Karpas-422 (cell line): ENCODE data around the gene HS3ST5. TPM values are rescaled to one million over a fixed set of nuclear protein-coding genes. Genes with fewer than 3 reads are reported as not detected.

Source experiments
- DNase-seq: peaks from one replicate; pipeline ENCODE4 v3.0.0-alpha.2; 2015
- H2AFZ ChIP-seq: fragments of 200-600 bp; sonication (generic); 2 replicates; pipeline ENCODE4 v1.6.1; 2014; ENCODE audit warnings: antibody characterized with exemption, low read length, mixed read lengths
- H3K27ac ChIP-seq: fragments of 200-600 bp; sonication (generic); 2 replicates; pipeline ENCODE4 v1.5.1; 2014; ENCODE audit warnings: mild to moderate bottlenecking, low read length, moderate library complexity
- H3K27me3 ChIP-seq: fragments of 200-600 bp; sonication (generic); 2 replicates; pipeline ENCODE4 v1.6.1; 2014; ENCODE audit warnings: low read length, mixed read lengths
- H3K36me3 ChIP-seq: fragments of 200-600 bp; sonication (generic); 2 replicates; pipeline ENCODE4 v1.6.1; 2014; ENCODE audit warnings: low read length, mixed read lengths; ENCODE audit not compliant: insufficient read depth
- H3K4me1 ChIP-seq: fragments of 200-600 bp; sonication (generic); 2 replicates; pipeline ENCODE4 v1.6.1; 2014; ENCODE audit warnings: mild to moderate bottlenecking, low read length, mixed read lengths
- H3K4me2 ChIP-seq: fragments of 200-600 bp; sonication (generic); 2 replicates; pipeline ENCODE4 v1.6.1; 2014; ENCODE audit warnings: low read length, low read depth, mild to moderate bottlenecking; ENCODE audit not compliant: poor library complexity, severe bottlenecking
- H3K4me3 ChIP-seq: fragments of 200-600 bp; sonication (generic); 2 replicates; pipeline ENCODE4 v1.5.1; 2014; ENCODE audit warnings: mild to moderate bottlenecking, antibody characterized with exemption, low read length, mixed read lengths
- H3K79me2 ChIP-seq: fragments of 200-600 bp; sonication (generic); 2 replicates; pipeline ENCODE4 v1.6.1; 2014; ENCODE audit warnings: mild to moderate bottlenecking, low read length, mixed read lengths
- H3K9ac ChIP-seq: fragments of 200-600 bp; sonication (generic); 2 replicates; pipeline ENCODE4 v1.6.0; 2014; ENCODE audit warnings: low read length
- H3K9me2 ChIP-seq: fragments of 200-600 bp; sonication (generic), shearing (Covaris generic); replicated peaks from 2 replicates; pipeline ENCODE4 v1.6.0; 2014; ENCODE audit warnings: mild to moderate bottlenecking, low read length, moderate library complexity; ENCODE audit not compliant: insufficient read depth
- H3K9me3 ChIP-seq: fragments of 300-700, 200-600 bp; sonication (generic); 2 replicates; pipeline ENCODE4 v1.6.1; 2014; ENCODE audit warnings: low read length, mixed read lengths
- H4K20me1 ChIP-seq: fragments of 200-600 bp; sonication (generic); 2 replicates; pipeline ENCODE4 v1.6.1; 2014; ENCODE audit warnings: mild to moderate bottlenecking, antibody characterized with exemption, low read length, low read depth; ENCODE audit not compliant: insufficient read depth
- total RNA-seq: library from RNA; depleted of rRNA; stranded (reverse); fragments of >200 nt; shearing (Covaris generic); gene quantifications from 2 replicates; pipeline ENCODE4 v1.2.3, GENCODE V29; 2014; ENCODE audit warnings: low replicate concordance

HS3ST5 gene
- total RNA-seq, 1 experiment from 2014 or later: not detected

GRCh38 chr6:114062199-114062598, 280.6 kb downstream of the HS3ST5 start:
- H3K4me1 ChIP-seq: no peaks in the 10 kb centered on the region
- H3K4me3 ChIP-seq: no peak overlapping the region
- no peak overlapping the region for H3K9ac ChIP-seq
- no peaks in the 10 kb centered on the region for H3K36me3 ChIP-seq
- H3K9me3 ChIP-seq: no peaks in the 10 kb centered on the region
- no peak overlapping the region for H3K4me2 ChIP-seq
- no peaks in the 10 kb centered on the region for H4K20me1 ChIP-seq
- no peaks in the 10 kb centered on the region for H3K9me2 ChIP-seq
- H3K27ac ChIP-seq: no peak overlapping the region
- no peak for DNase-seq
- H3K27me3 ChIP-seq: no peaks in the 10 kb centered on the region
- no peaks in the 10 kb centered on the region for H3K79me2 ChIP-seq
- H2AFZ ChIP-seq: no peak overlapping the region

DNA sequence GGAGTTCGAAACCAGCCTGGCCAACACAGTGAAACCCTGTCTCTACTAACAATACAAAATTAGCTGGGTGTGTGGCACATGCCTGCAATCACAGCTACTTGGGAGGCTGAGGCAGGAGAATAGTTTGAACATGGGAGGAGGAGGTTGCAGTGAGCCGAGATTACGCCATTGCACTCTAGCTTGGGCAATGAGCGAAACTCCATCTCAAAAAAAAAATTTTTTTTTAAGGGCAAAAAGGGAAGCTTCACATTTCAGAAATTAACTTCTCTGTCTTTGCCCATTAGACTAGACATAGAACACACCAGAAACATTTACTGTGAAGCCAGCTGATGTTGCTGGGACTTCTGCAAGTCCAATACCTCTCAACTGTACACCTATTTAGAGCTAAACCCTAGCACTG, 281.1 kb downstream of the HS3ST5 start:
- Histone ChIP-seq H2AFZ (no peak overlapping the region), H3K4me1 (no peaks in the 10 kb centered on the region), H3K4me2 (no peak overlapping the region), H3K79me2 (no peaks in the 10 kb centered on the region), H4K20me1 (no peaks in the 10 kb centered on the region), H3K4me3 (no peak overlapping the region), H3K36me3 (no peaks in the 10 kb centered on the region), H3K27me3 (no peaks in the 10 kb centered on the region), H3K9ac (no peak overlapping the region), H3K9me3 (no peaks in the 10 kb centered on the region), H3K9me2 (no peaks in the 10 kb centered on the region), H3K27ac (no peak overlapping the region)
- no peak for DNase-seq

GRCh38 chr6:114061116-114061515, 281.7 kb downstream of the HS3ST5 start:
- Histone ChIP-seq H3K9me3 (no peaks in the 10 kb centered on the region), H3K27me3 (no peaks in the 10 kb centered on the region), H2AFZ (no peak overlapping the region), H3K4me3 (no peak overlapping the region), H3K79me2 (no peaks in the 10 kb centered on the region), H3K9me2 (no peaks in the 10 kb centered on the region), H3K27ac (no peak overlapping the region), H3K4me2 (no peak overlapping the region), H3K4me1 (no peaks in the 10 kb centered on the region), H4K20me1 (no peaks in the 10 kb centered on the region), H3K36me3 (no peaks in the 10 kb centered on the region), H3K9ac (no peak overlapping the region)
- DNase-seq: no peak

DNA sequence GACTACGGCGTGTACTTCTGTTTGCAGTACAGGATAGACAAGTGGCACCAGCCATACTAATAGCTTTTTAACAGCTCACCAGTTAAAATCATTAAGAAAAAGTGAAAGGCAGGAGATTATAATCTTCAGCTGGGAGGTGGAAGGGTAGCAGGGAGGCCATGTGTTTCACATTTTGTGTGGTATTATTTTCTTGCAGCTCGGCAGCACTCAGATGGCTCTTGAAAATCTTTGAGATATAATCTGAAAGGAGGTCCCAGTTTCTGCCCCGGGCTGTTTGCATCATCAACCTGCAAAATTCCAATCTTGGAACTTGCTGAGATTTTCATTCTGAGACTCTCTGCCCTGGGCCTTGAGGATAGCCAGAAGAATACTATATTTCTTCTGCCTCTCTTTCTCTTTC, 284.4 kb downstream of the HS3ST5 start:
- Histone ChIP-seq H3K9me2 (no peaks in the 10 kb centered on the region), H3K4me3 (no peak overlapping the region), H3K4me2 (no peak overlapping the region), H3K4me1 (no peaks in the 10 kb centered on the region), H4K20me1 (no peaks in the 10 kb centered on the region), H3K9ac (no peak overlapping the region), H3K27ac (no peak overlapping the region), H3K79me2 (no peaks in the 10 kb centered on the region), H2AFZ (no peak overlapping the region), H3K27me3 (no peaks in the 10 kb centered on the region), H3K9me3 (no peaks in the 10 kb centered on the region), H3K36me3 (no peaks in the 10 kb centered on the region)
- DNase-seq: no peak

GRCh38 chr6:114055763-114056162, 287.1 kb downstream of the HS3ST5 start:
- no peak for DNase-seq
- Histone ChIP-seq H3K36me3 (no peaks in the 10 kb centered on the region), H3K27ac (no peak overlapping the region), H2AFZ (no peak overlapping the region), H3K27me3 (no peaks in the 10 kb centered on the region), H3K4me2 (no peak overlapping the region), H3K9ac (no peak overlapping the region), H3K4me3 (no peak overlapping the region), H3K4me1 (no peaks in the 10 kb centered on the region), H4K20me1 (no peaks in the 10 kb centered on the region), H3K9me3 (no peaks in the 10 kb centered on the region), H3K9me2 (no peaks in the 10 kb centered on the region), H3K79me2 (no peaks in the 10 kb centered on the region)

GRCh38 chr6:114055349-114055748, 287.5 kb downstream of the HS3ST5 start:
- 0 out of 2 replicates have a peak, but pooled peaks cover under 1% of the 10 kb centered on the region for H3K27me3 ChIP-seq
- H3K27ac ChIP-seq: no peak overlapping the region
- no peaks in the 10 kb centered on the region for H4K20me1 ChIP-seq
- no peaks in the 10 kb centered on the region for H3K4me1 ChIP-seq
- no peaks in the 10 kb centered on the region for H3K9me3 ChIP-seq
- H3K4me2 ChIP-seq: no peak overlapping the region
- H3K9ac ChIP-seq: no peak overlapping the region
- no peaks in the 10 kb centered on the region for H3K79me2 ChIP-seq
- H3K4me3 ChIP-seq: no peak overlapping the region
- DNase-seq: no peak
- no peaks in the 10 kb centered on the region for H3K9me2 ChIP-seq
- no peaks in the 10 kb centered on the region for H3K36me3 ChIP-seq
- no peak overlapping the region for H2AFZ ChIP-seq

- Histone ChIP-seq H3K4me2 (no peak overlapping the region), H3K9me3 (no peaks in the 10 kb centered on the region), H3K9me2 (no peaks in the 10 kb centered on the region), H3K9ac (no peak overlapping the region), H2AFZ (no peak overlapping the region), H3K36me3 (no peaks in the 10 kb centered on the region), H3K27ac (no peak overlapping the region), H3K4me1 (no peaks in the 10 kb centered on the region), H3K79me2 (no peaks in the 10 kb centered on the region), H4K20me1 (no peaks in the 10 kb centered on the region), H3K4me3 (no peak overlapping the region), H3K27me3 (0 out of 2 replicates have a peak, but pooled peaks cover 4% of the 10 kb centered on the region)
- no peak for DNase-seq
These were observed 289.0 kb downstream of the HS3ST5 start for GRCh38 chr6:114053791-114054190.

DNA sequence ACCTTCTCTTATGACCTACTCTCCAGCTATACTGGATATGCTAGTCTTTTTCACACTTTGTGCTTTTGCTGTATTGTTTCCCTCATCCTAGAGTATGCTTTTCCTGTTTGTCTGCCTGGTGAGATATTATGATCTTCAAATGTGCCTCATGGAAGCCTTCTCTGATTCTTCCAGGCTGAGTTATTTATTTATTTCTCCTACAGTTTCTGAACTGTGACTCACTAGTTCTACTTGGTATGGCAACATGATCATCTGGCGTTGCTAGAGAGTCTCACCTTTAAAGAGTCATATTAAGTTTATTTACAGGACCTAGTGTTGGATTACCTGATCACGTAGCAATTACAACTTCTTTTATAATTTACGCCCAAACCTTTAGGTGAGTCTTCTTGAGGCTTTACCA, 290.7 kb downstream of the HS3ST5 start:
- Histone ChIP-seq H3K9me2 (no peaks in the 10 kb centered on the region), H3K36me3 (no peaks in the 10 kb centered on the region), H4K20me1 (no peaks in the 10 kb centered on the region), H3K9ac (no peak overlapping the region), H2AFZ (no peak overlapping the region), H3K4me3 (no peak overlapping the region), H3K79me2 (no peaks in the 10 kb centered on the region), H3K9me3 (no peaks in the 10 kb centered on the region), H3K27me3 (0 out of 2 replicates have a peak, but pooled peaks cover 4% of the 10 kb centered on the region), H3K4me2 (no peak overlapping the region), H3K4me1 (no peaks in the 10 kb centered on the region), H3K27ac (no peak overlapping the region)
- no peak for DNase-seq

DNA sequence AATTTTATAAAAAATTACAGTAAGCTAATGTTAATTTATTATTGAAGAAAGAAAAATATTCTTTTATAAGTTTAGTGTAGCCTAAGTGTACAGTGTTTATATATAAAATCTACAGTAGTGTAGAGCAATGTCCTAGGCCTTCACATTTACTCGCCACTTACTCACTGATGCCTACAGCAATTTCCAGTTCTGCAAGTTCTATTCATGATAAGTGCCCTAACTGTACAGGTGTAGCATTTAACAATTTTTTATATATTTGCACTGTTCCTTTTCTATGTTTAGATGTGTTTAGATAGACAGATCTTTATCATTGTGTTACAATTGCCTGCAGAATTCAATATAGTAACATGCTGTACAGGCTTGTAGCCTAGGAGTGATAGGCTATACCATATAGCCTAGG, 291.8 kb downstream of the HS3ST5 start:
- DNase-seq: no peak
- Histone ChIP-seq H4K20me1 (no peaks in the 10 kb centered on the region), H3K4me3 (no peak overlapping the region), H3K27me3 (0 out of 2 replicates have a peak, but pooled peaks cover 4% of the 10 kb centered on the region), H3K27ac (no peak overlapping the region), H3K4me2 (no peak overlapping the region), H3K9me3 (no peaks in the 10 kb centered on the region), H3K36me3 (no peaks in the 10 kb centered on the region), H3K4me1 (no peaks in the 10 kb centered on the region), H2AFZ (no peak overlapping the region), H3K79me2 (no peaks in the 10 kb centered on the region), H3K9me2 (no peaks in the 10 kb centered on the region), H3K9ac (no peak overlapping the region)
